Cardiac fibroblast (primary cell): ENCODE measurements around the gene SBNO2.

ENCODE experiments used
- DNase-seq, 2 donors: peaks; one replicate each; pipeline versions ENCODE4 v3.0.0 to v3.0.0-alpha.2; 2010; ENCODE audit warnings: low read depth in 2 of 2
- H3K4me3 ChIP-seq, 2 donors: replicated peaks in 1 of 2; 1 replicate in 1 of 2; 2 replicates in 1 of 2; pipeline ENCODE4 v1.5.1; 2011; ENCODE audit warnings: low read depth in 2 of 2, low read length in 2 of 2, mild to moderate bottlenecking in 2 of 2, moderate library complexity in 1 of 2
- CTCF ChIP-seq: IDR thresholded peaks from one replicate; pipeline ENCODE4 v1.5.1; 2011; ENCODE audit warnings: low read depth, mild to moderate bottlenecking, low read length, inconsistent platforms

SBNO2 gene

GRCh38 chr19:1125601-1126467, 48.2 kb downstream of the SBNO2 start:
- TF ChIP-seq CTCF: no peak
- no peak overlapping the region for H3K4me3 ChIP-seq
- peak; percentile 59 to 61 for DNase-seq

- H3K4me3 ChIP-seq: no peak overlapping the region
- TF ChIP-seq CTCF: no peak
- DNase-seq: no peak
Observed at GRCh38 chr19:1123885-1124677, 50.0 kb downstream of the SBNO2 start.

GRCh38 chr19:1123381-1123780, 50.7 kb downstream of the SBNO2 start:
- no peak overlapping the region for H3K4me3 ChIP-seq
- TF ChIP-seq CTCF: no peak

GRCh38 chr19:1122972-1123363, 51.1 kb downstream of the SBNO2 start:
- no peak for TF ChIP-seq CTCF
- DNase-seq: peak; percentile 83 to 90

More at GRCh38 chr19:1123381-1123780, 50.7 kb downstream of the SBNO2 start:
- no peak for DNase-seq

GRCh38 chr19:1122021-1122971, 51.8 kb downstream of the SBNO2 start:
- no peak overlapping the region for H3K4me3 ChIP-seq
- no peak for TF ChIP-seq CTCF
- DNase-seq: no peak

More at GRCh38 chr19:1122972-1123363, 51.1 kb downstream of the SBNO2 start:
- H3K4me3 ChIP-seq: no peak overlapping the region

- no peak overlapping the region for H3K4me3 ChIP-seq
- TF ChIP-seq CTCF: no peak
- no peak for DNase-seq
Observed at GRCh38 chr19:1121395-1121794, 52.7 kb downstream of the SBNO2 start.
